ENCODE measurements around the gene ZER1.

ZER1 gene

GRCh38 chr9:128713941-128714573 lies 57.7 kb downstream of the ZER1 start:
- H3K36me3 ChIP-seq (ENCODE audit: control insufficient read depth, insufficient read depth, low read length) = peaks cover 43% of the 10 kb centered on the region
- H3K9me3 ChIP-seq (ENCODE audit: control insufficient read depth, insufficient read depth, low read depth, low read length) = no peaks in the 10 kb centered on the region
- H3K4me3 ChIP-seq (ENCODE audit: low read depth, low read length) = no peak overlapping the region
- H3K27ac ChIP-seq (ENCODE audit: low read depth, low read length) = no peak overlapping the region
- H3K27me3 ChIP-seq (ENCODE audit: control insufficient read depth, insufficient read depth, low read length) = no peaks in the 10 kb centered on the region
- no peaks in the 10 kb centered on the region for H3K4me1 ChIP-seq (ENCODE audit: control insufficient read depth, insufficient read depth, low read length)
- no peak overlapping the region for H3K9ac ChIP-seq (ENCODE audit: low read length)

DNA sequence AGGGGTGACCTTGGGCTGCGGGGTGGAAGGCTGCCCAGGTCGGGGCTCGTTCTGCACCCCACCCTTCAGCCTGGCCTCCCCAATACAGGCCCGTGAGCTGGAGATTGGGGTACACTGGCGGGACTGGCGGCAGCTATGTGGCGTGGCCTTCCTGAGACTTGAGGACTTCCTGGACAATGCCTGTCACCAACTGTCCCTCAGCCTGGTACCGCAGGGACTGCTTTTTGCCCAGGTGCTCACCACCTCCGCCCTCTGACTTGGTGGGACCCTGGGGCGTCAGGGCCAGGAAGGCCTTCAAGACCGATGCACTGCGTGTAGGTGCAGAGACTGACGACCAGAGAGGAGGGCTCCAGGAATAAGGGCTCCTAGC lies 58.3 kb downstream of the ZER1 start:
- peaks cover 40% of the 10 kb centered on the region for H3K36me3 ChIP-seq (ENCODE audit: control insufficient read depth, insufficient read depth, low read length)
- H3K9ac ChIP-seq (ENCODE audit: low read length) = no peak overlapping the region
- H3K9me3 ChIP-seq (ENCODE audit: control insufficient read depth, insufficient read depth, low read depth, low read length) = no peaks in the 10 kb centered on the region
- H3K27me3 ChIP-seq (ENCODE audit: control insufficient read depth, insufficient read depth, low read length) = no peaks in the 10 kb centered on the region
- no peak overlapping the region for H3K4me3 ChIP-seq (ENCODE audit: low read depth, low read length)
- no peak overlapping the region for H3K27ac ChIP-seq (ENCODE audit: low read depth, low read length)
- H3K4me1 ChIP-seq (ENCODE audit: control insufficient read depth, insufficient read depth, low read length) = no peaks in the 10 kb centered on the region

- H3K36me3 ChIP-seq (ENCODE audit: control insufficient read depth, insufficient read depth, low read length) = peaks cover 37% of the 10 kb centered on the region
- no peak overlapping the region for H3K4me3 ChIP-seq (ENCODE audit: low read depth, low read length)
- H3K9me3 ChIP-seq (ENCODE audit: control insufficient read depth, insufficient read depth, low read depth, low read length) = no peaks in the 10 kb centered on the region
- H3K27me3 ChIP-seq (ENCODE audit: control insufficient read depth, insufficient read depth, low read length) = no peaks in the 10 kb centered on the region
- H3K9ac ChIP-seq (ENCODE audit: low read length) = no peak overlapping the region
- no peak overlapping the region for H3K27ac ChIP-seq (ENCODE audit: low read depth, low read length)
- no peaks in the 10 kb centered on the region for H3K4me1 ChIP-seq (ENCODE audit: control insufficient read depth, insufficient read depth, low read length)
Observed at GRCh38 chr9:128712451-128713410, 59.0 kb downstream of the ZER1 start.

GRCh38 chr9:128707446-128707845 lies 64.3 kb downstream of the ZER1 start:
- H3K27me3 ChIP-seq (ENCODE audit: control insufficient read depth, insufficient read depth, low read length) = no peaks in the 10 kb centered on the region
- H3K27ac ChIP-seq (ENCODE audit: low read depth, low read length) = no peak overlapping the region
- H3K9me3 ChIP-seq (ENCODE audit: control insufficient read depth, insufficient read depth, low read depth, low read length) = no peaks in the 10 kb centered on the region
- peaks cover 24% of the 10 kb centered on the region for H3K36me3 ChIP-seq (ENCODE audit: control insufficient read depth, insufficient read depth, low read length)
- no peak overlapping the region for H3K9ac ChIP-seq (ENCODE audit: low read length)
- peaks cover 7% of the 10 kb centered on the region for H3K4me1 ChIP-seq (ENCODE audit: control insufficient read depth, insufficient read depth, low read length)
- H3K4me3 ChIP-seq (ENCODE audit: low read depth, low read length) = no peak overlapping the region

- H3K4me1 ChIP-seq (ENCODE audit: control insufficient read depth, insufficient read depth, low read length) = peaks cover 7% of the 10 kb centered on the region
- no peaks in the 10 kb centered on the region for H3K27me3 ChIP-seq (ENCODE audit: control insufficient read depth, insufficient read depth, low read length)
- H3K9ac ChIP-seq (ENCODE audit: low read length) = no peak overlapping the region
- H3K9me3 ChIP-seq (ENCODE audit: control insufficient read depth, insufficient read depth, low read depth, low read length) = no peaks in the 10 kb centered on the region
- H3K27ac ChIP-seq (ENCODE audit: low read depth, low read length) = no peak overlapping the region
- H3K4me3 ChIP-seq (ENCODE audit: low read depth, low read length) = no peak overlapping the region
- H3K36me3 ChIP-seq (ENCODE audit: control insufficient read depth, insufficient read depth, low read length) = peaks cover 21% of the 10 kb centered on the region
Observed at GRCh38 chr9:128706671-128707381, 64.9 kb downstream of the ZER1 start.

GRCh38 chr9:128706045-128706444 lies 65.7 kb downstream of the ZER1 start:
- Histone ChIP-seq H3K9ac (ENCODE audit: low read length) (no peak overlapping the region), H3K4me3 (ENCODE audit: low read depth, low read length) (no peak overlapping the region), H3K27ac (ENCODE audit: low read depth, low read length) (no peak overlapping the region), H3K36me3 (ENCODE audit: control insufficient read depth, insufficient read depth, low read length) (peaks cover 21% of the 10 kb centered on the region), H3K9me3 (ENCODE audit: control insufficient read depth, insufficient read depth, low read depth, low read length) (no peaks in the 10 kb centered on the region), H3K27me3 (ENCODE audit: control insufficient read depth, insufficient read depth, low read length) (no peaks in the 10 kb centered on the region), H3K4me1 (ENCODE audit: control insufficient read depth, insufficient read depth, low read length) (peaks cover 7% of the 10 kb centered on the region)

GRCh38 chr9:128705051-128705965 lies 66.4 kb downstream of the ZER1 start:
- Histone ChIP-seq H3K27ac (ENCODE audit: low read depth, low read length) (no peak overlapping the region), H3K4me3 (ENCODE audit: low read depth, low read length) (no peak overlapping the region), H3K9me3 (ENCODE audit: control insufficient read depth, insufficient read depth, low read depth, low read length) (no peaks in the 10 kb centered on the region), H3K36me3 (ENCODE audit: control insufficient read depth, insufficient read depth, low read length) (peaks cover 21% of the 10 kb centered on the region), H3K4me1 (ENCODE audit: control insufficient read depth, insufficient read depth, low read length) (peaks cover 7% of the 10 kb centered on the region), H3K9ac (ENCODE audit: low read length) (no peak overlapping the region), H3K27me3 (ENCODE audit: control insufficient read depth, insufficient read depth, low read length) (no peaks in the 10 kb centered on the region)

- Histone ChIP-seq H3K4me1 (ENCODE audit: control insufficient read depth, insufficient read depth, low read length) (peaks cover 7% of the 10 kb centered on the region), H3K9ac (ENCODE audit: low read length) (no peak overlapping the region), H3K27ac (ENCODE audit: low read depth, low read length) (no peak overlapping the region), H3K27me3 (ENCODE audit: control insufficient read depth, insufficient read depth, low read length) (no peaks in the 10 kb centered on the region), H3K9me3 (ENCODE audit: control insufficient read depth, insufficient read depth, low read depth, low read length) (no peaks in the 10 kb centered on the region), H3K36me3 (ENCODE audit: control insufficient read depth, insufficient read depth, low read length) (peaks cover 21% of the 10 kb centered on the region), H3K4me3 (ENCODE audit: low read depth, low read length) (no peak overlapping the region)
Observed at GRCh38 chr9:128704356-128704670, 67.4 kb downstream of the ZER1 start.

GRCh38 chr9:128703616-128704355 lies 67.9 kb downstream of the ZER1 start:
- Histone ChIP-seq H3K27me3 (ENCODE audit: control insufficient read depth, insufficient read depth, low read length) (no peaks in the 10 kb centered on the region), H3K4me1 (ENCODE audit: control insufficient read depth, insufficient read depth, low read length) (peaks cover 7% of the 10 kb centered on the region), H3K4me3 (ENCODE audit: low read depth, low read length) (peak overlapping the region; percentile 96), H3K9me3 (ENCODE audit: control insufficient read depth, insufficient read depth, low read depth, low read length) (no peaks in the 10 kb centered on the region), H3K36me3 (ENCODE audit: control insufficient read depth, insufficient read depth, low read length) (peaks cover 21% of the 10 kb centered on the region), H3K27ac (ENCODE audit: low read depth, low read length) (no peak overlapping the region), H3K9ac (ENCODE audit: low read length) (peak overlapping the region; percentile 81)

All from HUES6 (cell line).